ENCODE measurements around the gene LYPD1.

Gene LYPD1

DNA sequence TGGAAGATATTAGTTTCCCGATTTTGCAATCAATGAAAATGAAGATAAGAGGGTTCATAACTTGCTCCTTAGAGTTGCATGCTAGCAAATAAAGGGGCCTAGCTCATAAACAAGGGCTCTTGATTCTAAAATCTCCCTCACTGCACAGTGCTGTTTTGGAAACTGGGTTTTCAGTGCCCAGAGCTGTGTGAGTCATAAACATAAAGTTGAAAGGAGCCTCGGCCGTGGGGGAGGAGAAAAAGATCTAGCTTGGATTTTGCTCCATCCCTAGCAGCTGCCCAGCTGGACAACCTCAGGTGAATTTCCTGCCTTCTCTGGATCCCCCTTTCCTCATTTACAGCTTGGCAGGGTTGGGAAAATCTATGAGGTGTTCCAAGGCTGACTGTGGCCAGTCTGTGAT is 42.5 kb downstream of the LYPD1 start:
- no peak for DNase-seq

- no peak for DNase-seq
These were observed 46.7 kb downstream of the LYPD1 start for GRCh38 chr2:132623096-132623839.

DNA sequence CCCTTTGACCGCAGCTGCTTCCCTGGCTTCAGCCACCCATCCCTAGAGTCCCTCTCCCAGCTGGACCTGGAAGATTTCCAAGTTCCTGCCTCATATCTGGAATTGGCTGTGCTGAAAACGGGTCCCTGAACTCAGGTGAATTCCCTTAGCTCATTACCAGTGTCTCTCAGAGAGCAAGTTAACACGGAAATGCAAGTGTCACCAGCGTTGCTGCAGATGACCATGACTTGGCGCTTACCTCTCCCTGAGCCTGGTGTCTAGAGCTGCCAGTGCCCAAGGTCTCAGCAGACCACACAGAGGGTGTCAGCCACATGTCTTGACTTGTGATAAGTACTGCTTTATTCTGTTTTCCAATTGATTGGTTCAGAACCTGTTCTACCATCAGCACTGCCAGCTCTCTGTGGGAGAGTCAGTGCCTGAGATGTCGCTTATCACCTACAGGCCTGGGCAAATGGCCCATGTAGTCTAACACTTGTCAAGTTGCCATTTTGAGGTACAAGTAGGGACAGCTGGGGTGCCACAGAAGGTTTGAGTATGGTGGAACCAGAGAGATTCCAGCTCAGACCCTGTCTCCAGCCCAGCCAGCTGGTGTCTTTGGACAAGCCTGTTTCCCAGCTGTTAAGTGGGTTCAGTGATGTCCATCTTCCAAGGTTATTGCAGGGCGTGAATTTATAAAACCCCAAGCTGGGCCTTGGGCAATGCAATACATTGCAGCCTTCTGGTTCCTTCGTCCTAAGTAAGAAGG is 48.7 kb downstream of the LYPD1 start:
- no peak for DNase-seq

- DNase-seq, result no peak
These were observed 49.9 kb downstream of the LYPD1 start for GRCh38 chr2:132620115-132620514.

DNA sequence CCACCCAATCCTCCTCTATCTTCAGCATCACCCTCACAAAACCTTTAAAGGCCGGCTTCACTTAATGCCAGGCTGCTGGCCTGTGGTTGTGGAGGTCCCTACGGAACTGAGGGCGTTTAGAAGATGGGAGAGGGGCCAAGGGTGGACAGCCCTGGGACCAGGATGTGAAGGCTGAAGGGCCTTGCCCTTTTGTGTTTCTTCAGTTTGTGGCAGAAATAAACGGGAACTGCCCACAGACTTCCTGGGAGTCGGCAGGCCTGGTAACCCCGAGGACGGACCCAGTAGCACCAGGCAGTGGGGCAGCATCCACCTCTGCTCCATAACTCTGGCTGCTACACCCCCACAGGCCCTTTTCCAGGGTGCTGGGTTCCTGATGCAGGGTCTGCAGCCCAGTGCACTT is 51.3 kb downstream of the LYPD1 start:
- no peak for DNase-seq

GRCh38 chr2:132617989-132618388 is 52.0 kb downstream of the LYPD1 start:
- no peak for DNase-seq

- DNase-seq, result no peak
These were observed 54.5 kb downstream of the LYPD1 start for GRCh38 chr2:132615329-132616085.

- DNase-seq, result no peak
These were observed 58.3 kb downstream of the LYPD1 start for GRCh38 chr2:132611719-132612118.

GRCh38 chr2:132609101-132609890 is 60.7 kb downstream of the LYPD1 start:
- DNase-seq, result no peak

DNA sequence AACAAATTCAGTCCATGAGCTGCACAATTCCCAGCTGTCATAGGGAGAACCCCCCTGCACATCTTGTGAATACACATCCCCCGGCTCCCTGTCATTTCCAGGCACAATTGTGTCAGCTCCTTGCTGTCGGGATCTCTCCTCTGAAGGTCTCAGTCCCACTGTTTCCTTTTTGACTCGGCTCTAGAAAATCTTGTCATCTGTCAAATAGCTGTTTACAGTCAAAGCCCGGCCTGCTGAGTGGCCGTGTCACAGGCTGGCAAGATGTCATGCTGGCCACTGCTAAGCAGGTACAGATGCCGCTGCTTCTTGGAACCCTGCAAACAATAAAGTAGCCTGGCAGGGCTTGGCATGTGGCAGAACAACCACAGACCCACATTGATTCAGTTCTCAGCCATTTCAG is 61.7 kb downstream of the LYPD1 start:
- no peak for DNase-seq

DNA sequence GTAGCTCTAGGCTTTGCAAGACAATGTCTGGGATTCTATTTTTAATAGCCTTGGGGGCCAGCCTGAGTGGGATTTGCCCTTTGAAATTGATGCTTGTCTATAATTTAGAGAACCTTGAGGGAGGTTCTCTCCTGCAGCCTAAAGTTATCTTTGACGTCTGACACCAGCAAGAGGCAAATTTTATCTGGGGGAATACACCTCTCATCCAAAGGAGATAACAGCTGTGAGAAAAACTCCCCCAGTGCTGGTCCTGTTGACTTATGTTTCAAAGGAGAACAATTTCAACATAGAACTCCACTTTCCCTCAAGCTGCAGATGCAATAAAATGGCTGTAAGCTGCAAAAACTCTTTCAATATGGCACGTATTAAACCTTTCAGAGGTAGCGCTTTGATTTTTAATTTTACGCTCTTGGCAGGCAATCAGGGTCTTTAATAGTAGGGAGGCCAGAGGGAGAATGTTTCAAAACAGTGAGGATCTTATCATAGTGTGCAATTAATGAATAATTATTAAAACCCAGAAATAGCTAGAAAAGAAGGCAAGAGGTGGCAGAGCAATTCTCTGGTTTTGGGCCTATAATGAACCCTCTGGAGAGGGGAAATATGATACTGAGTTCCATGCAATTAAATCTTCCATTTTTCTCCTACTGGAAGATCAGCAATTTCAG is 62.4 kb downstream of the LYPD1 start:
- no peak for DNase-seq

DNA sequence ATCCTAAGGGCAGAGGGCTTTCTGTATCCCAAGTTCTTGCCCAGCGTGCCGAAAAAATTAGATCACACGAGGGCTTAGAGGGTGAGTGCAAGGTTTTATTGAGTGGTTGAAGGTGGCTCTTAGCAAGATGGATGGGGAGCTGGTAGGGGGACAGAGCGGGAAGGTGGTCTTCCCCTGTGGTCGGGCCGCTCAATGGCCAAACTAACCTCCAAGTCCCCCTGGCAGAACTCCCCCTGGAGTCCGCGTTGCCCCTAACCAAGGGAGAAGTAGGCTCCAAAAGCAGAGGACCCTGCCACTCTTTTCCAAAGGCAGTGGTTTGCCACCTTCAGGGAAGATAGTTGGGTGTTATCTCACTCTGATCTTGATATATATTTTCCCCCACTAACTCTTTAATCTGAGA is 63.4 kb downstream of the LYPD1 start:
- no peak for DNase-seq

DNA sequence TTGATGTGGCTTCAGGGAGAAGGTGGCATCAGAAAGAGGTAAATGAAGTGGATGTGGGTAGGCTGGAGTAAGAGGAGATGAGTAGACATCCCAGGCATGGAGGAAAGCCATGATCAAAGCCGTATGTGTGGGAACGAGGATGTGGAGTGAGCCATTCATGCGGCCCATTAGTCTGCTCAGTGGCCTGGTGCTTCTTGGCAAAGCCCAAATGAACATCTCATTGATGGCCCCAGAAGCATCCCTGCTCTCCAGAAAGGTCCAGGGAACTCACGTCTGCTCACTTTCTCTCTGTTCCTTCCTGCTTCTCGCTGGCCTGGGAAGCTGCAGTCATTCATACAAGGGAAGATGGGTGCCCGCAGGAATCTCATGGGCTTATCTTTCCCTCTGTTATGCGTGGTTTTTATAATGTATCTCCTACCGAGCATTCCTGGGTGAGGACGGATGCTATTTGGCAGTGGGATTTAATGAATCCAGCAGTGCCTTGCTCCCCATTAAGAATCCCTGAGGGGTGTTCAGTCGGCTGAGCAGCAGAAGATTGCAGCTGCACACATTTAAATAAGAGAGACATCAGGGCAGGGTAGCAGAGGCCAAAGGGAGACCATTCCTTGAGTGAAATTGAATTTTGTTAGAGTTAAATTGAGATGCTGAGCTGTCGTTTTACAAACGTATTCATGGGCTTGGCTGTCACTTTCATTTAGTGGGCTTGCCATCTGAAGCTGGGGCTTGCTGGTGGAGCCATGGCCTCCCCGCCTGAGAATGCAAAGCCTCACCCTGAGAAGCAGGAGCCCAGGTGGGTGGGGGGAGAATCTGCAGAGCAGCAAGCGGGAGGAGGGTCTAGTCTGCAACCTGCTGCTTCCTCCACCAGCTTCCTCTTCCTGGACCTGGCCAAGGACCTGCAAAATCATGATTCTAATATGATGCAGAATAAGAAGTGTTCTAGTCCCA is 64.5 kb downstream of the LYPD1 start:
- no peak for DNase-seq

GRCh38 chr2:132604561-132604960 is 65.4 kb downstream of the LYPD1 start:
- no peak for DNase-seq

- no peak for DNase-seq
These were observed 70.4 kb downstream of the LYPD1 start for GRCh38 chr2:132599556-132599955.

DNA sequence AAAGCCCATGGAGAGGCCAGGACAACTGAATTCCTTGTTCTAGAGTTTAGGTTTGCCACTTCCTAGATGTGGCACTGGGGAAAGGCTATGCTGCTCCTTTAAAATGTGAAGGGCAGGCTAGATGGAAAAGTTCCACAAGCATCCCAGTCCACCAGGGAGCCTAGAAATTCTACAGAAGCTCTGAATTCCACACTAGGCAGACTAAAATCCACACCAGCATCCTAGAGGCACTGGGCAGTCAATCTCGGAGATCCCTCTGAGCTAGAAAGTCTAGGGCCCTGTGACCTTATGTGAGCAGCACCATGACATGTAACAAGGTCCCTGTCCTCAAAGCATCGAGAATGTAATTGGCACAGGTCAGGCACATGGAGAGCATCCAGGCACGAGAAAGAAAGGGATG is 71.5 kb downstream of the LYPD1 start:
- no peak for DNase-seq

DNA sequence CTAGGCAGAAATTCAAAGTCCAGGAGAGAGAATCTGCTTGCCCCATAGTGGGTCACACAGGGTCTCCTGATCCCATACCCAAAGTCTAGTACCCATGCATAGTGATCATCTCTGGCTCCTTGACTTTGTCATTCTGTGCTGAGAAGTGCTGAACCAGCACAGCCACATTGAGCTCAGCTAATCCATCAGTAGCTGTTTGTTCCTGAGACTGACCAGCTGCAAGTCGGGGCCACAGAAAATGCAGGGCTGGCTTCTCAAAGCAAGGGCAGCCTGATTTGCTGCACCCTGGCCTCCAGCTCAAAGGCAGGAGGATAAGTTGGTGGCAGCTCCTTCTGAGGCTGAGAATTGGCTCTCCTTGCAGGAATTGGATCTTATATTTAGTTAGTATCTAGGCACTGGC is 72.2 kb downstream of the LYPD1 start:
- DNase-seq, result no peak

- no peak for DNase-seq
These were observed 72.8 kb downstream of the LYPD1 start for GRCh38 chr2:132597166-132597565.

- no peak for DNase-seq
These were observed 74.3 kb downstream of the LYPD1 start for GRCh38 chr2:132595693-132596092.

DNA sequence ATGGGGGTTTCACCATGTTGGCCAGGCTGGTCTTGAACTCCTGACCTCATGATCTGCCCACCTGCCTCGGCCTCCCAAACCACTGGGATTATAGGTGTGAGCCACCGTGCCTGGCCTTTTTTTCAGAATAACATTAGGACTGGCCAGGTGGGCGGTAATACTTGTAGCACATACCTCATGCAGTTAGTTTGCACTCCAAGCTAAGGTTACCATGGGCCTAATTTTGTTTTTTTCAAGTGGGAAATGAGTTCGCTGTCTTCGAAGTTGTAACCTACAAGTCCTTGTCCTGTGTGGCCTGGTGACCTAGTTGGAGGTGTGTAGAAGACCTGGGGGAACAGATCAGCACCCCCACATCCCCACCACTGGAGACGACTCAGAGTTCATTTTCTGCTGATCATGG is 74.8 kb downstream of the LYPD1 start:
- DNase-seq, result no peak

Data from stimulated activated naive CD4-positive, alpha-beta T cell (primary cell).